ENCODE data around the gene PRDX2.

Gene PRDX2

DNA sequence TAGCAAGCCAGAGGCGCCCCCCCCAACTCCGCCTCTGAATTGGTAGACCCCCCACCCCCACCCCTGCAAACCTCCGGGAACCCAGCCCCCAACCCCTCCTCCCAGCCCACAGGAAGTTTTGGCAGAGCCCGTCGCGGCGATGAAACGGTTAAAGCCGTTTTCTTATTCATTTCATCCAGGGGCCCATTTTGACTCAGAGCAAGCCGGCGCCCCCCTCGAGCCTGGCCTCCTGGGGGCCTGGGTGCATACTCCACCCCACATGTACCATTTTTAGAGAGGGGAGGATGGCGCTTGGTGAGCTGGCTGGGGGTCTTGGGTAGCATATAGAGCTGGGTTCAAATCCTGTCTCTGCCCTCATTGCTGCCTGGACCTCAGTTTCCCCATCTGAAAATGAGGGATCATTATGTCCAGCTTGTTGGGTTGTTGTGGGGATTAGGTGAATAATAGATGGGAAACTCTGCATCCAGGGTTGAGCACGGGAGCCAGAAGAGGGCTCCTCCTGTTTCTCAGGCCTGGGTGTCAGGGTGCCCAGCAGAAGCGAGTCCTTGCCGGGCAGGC lies 18.2 kb downstream of the PRDX2 start:
- peak overlapping the region; percentile 41; the same call in 1 of the 2 replicates for H3K4me3 ChIP-seq (replicated peaks; ENCODE audit: low read depth, low read length)
- DNase-seq (ENCODE audit: extremely low read depth, low read depth), result no peak
- no peak for TF ChIP-seq CTCF (IDR thresholded peaks at IDR 0.05; ENCODE audit: low read depth, low read length, missing control alignments)

GRCh38 chr19:12782424-12783290 lies 18.9 kb downstream of the PRDX2 start:
- no peak for TF ChIP-seq CTCF (IDR thresholded peaks at IDR 0.05; ENCODE audit: low read depth, low read length, missing control alignments)
- H3K4me3 ChIP-seq (replicated peaks; ENCODE audit: low read depth, low read length), result peak overlapping the region; percentile 41

DNA sequence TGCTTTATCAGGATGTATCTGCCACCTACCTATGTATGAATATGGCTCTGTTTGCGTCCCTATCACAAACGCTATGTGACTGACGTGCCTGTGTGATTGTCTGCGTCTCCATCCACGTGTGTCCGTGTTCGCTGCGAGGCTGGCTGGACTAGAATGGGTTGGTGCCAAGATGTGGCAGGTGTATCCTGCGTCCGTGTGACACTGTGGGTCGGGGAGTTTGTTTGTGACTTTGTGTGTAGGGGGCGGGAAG lies 19.5 kb downstream of the PRDX2 start:
- H3K4me3 ChIP-seq (replicated peaks; ENCODE audit: low read depth, low read length), result peak overlapping the region; percentile 41
- TF ChIP-seq CTCF (IDR thresholded peaks at IDR 0.05; ENCODE audit: low read depth, low read length, missing control alignments), result no peak
- no peak for DNase-seq (ENCODE audit: extremely low read depth, low read depth)

More at GRCh38 chr19:12782424-12783290, 18.9 kb downstream of the PRDX2 start:
- DNase-seq (ENCODE audit: extremely low read depth, low read depth), result no peak

DNA sequence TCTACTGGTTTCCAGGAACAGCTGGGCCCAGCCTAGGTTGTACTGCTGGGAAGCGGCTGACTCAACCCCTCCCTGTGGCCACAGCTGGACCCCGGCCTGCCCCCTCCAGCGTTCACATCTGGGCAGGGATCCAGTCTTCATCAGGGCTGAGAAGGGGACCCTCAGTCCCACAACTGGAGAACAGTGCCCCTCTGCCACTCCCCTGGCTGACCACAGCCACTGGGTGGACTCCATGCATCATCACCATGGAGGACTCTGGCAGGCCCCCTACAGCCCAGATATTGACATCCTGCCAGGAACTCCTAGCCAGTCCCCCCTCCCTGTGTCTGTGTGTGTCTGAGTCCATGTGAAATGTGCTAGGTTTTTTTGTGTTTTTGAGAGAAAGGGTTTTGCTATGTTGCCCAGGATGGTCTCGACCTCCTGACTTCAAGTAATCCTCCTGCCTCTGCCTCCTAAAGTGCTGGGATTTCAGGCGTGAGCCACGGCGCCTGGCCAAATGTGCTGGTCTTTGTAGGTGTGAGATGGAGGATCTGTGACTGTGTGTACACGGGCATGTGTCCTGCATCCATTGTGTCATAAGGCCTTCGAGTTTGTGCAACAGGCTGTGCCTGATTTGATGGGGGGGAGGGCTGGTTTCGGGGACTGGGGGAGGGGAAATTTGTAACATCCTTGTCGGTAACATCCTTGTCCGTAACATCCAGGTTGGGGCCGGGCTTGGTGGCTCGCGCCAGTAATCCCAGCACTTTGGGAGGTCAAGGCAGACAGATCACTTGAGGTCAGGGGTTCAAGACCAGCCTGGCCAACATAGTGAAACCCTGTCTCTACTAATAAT lies 22.2 kb downstream of the PRDX2 start:
- TF ChIP-seq CTCF (IDR thresholded peaks at IDR 0.05; ENCODE audit: low read depth, low read length, missing control alignments), result no peak

GRCh38 chr19:12778905-12779161 lies 22.8 kb downstream of the PRDX2 start:
- no peak for DNase-seq (ENCODE audit: extremely low read depth, low read depth)
- peak overlapping the region; percentile 55 for H3K4me3 ChIP-seq (replicated peaks; ENCODE audit: low read depth, low read length)
- no peak for TF ChIP-seq CTCF (IDR thresholded peaks at IDR 0.05; ENCODE audit: low read depth, low read length, missing control alignments)

More for the DNA sequence above, 22.2 kb downstream of the PRDX2 start:
- peak overlapping the region; percentile 55 for H3K4me3 ChIP-seq (replicated peaks; ENCODE audit: low read depth, low read length)
- no peak for DNase-seq (ENCODE audit: extremely low read depth, low read depth)

DNA sequence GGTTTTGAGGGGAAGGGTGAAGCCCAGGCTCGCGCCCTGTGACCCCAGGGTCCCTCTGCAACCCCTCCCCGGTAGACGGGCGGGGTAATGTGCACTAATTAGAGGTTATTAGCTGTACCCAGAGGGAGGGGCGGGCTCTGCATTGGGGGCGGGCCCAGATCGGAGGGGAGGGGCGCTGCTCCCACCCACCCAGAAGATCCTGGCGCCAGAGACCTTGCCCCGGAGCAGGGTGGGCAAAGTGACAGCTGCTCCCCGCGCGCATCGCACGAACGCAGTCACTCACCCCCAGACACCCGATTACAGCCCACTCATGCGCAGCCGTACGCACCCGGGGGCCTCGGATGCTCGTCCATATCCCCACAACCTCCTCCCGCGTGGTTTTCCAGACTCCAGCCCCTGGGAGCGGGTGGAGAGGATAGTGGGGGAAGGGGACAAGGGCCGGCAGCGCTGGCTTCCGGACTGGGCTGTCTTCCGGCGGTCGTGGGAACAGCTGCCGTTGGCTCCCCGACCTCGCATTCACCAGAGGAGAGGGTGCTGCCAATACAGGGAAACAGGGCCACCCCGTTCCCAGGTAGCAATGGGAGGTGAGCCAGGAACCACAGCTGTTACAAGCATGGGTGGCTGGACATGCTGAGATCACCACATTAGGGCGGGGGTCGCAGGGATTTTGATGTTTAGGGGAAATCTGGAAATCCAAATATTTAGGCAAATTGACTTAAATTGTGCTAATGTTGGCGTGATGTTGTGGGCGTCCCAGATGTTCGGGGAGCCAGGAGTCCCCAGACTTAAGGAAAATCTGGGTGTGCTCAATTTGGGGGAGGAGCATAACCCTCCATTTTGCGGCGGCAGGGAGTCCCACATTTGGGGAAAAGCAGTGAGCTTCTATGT lies 23.3 kb downstream of the PRDX2 start:
- H3K4me3 ChIP-seq (replicated peaks; ENCODE audit: low read depth, low read length), result peak overlapping the region; percentile 55
- TF ChIP-seq CTCF (IDR thresholded peaks at IDR 0.05; ENCODE audit: low read depth, low read length, missing control alignments), result no peak
- DNase-seq (ENCODE audit: extremely low read depth, low read depth), result no peak

All from HFF-Myc (cell line).